Subcutaneous abdominal adipose tissue (tissue), 5 donors: ENCODE results near the gene VCAN.

ENCODE experiments used
- H3K27ac ChIP-seq: one replicate; pipeline ENCODE4 v1.7.0; 2013; ENCODE audit warnings: low read depth, mild to moderate bottlenecking, inconsistent platforms, low read length, moderate library complexity
- H3K27me3 ChIP-seq, 5 donors: one replicate each; pipeline ENCODE4 v1.7.0; 2013; ENCODE audit warnings: low read length in 5 of 5, inconsistent platforms in 1 of 5; ENCODE audit not compliant: control insufficient read depth in 5 of 5, insufficient read depth in 4 of 5
- H3K36me3 ChIP-seq, 5 donors: one replicate each; pipeline ENCODE4 v1.7.0; 2013; ENCODE audit warnings: low read length in 5 of 5; ENCODE audit not compliant: control insufficient read depth in 5 of 5, insufficient read depth in 5 of 5
- H3K4me1 ChIP-seq, 5 donors: one replicate each; pipeline ENCODE4 v1.7.0; 2013; ENCODE audit warnings: low read length in 5 of 5, mild to moderate bottlenecking in 3 of 5, moderate library complexity in 1 of 5; ENCODE audit not compliant: control insufficient read depth in 5 of 5, insufficient read depth in 5 of 5
- H3K4me3 ChIP-seq, 5 donors: one replicate each; pipeline ENCODE4 v1.7.0; 2013; ENCODE audit warnings: low read length in 5 of 5, low read depth in 1 of 5
- H3K9ac ChIP-seq, 5 donors: one replicate each; pipeline ENCODE4 v1.7.0; 2013; ENCODE audit warnings: low read length in 5 of 5, mild to moderate bottlenecking in 4 of 5, moderate library complexity in 3 of 5
- H3K9me3 ChIP-seq, 5 donors: one replicate each; pipeline ENCODE4 v1.7.0; 2013; ENCODE audit warnings: low read length in 5 of 5; ENCODE audit not compliant: control insufficient read depth in 5 of 5
- donor health status: healthy.
- donor health status: healthy.
- donor health status: healthy.
- donor health status: healthy.
- donor health status: healthy.

The VCAN gene

GRCh38 chr5:83590966-83591365, 119.4 kb downstream of the VCAN start:
- H3K9ac ChIP-seq = no peak overlapping the region
- no peak overlapping the region for H3K27ac ChIP-seq
- H3K4me3 ChIP-seq = no peak overlapping the region
- no peaks in the 10 kb centered on the region for H3K4me1 ChIP-seq
- H3K27me3 ChIP-seq = no peaks in the 10 kb centered on the region
- H3K9me3 ChIP-seq = no peaks in the 10 kb centered on the region
- no peaks in the 10 kb centered on the region for H3K36me3 ChIP-seq

DNA sequence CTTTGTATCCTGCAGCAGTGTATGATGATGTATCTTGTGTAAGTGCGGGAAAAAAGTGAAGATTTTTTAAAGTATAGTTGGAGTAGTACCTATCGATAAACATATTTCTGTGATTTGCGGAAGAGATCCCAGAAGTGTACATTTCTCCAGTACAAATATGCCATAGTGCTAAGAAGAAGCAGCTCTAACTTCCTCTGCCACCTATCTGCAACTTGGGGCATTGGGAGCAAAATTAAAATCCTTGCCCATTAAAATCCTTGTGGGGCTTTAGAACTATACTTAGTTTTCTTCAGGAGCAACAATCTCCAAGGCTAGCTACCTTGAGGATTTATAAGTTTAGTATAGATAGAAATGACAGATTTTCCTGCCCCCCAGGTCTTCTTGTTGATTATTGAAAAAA, 123.7 kb downstream of the VCAN start:
- Histone ChIP-seq H3K9me3 (no peaks in the 10 kb centered on the region), H3K27ac (no peak overlapping the region), H3K9ac (no peak overlapping the region), H3K4me3 (no peak overlapping the region), H3K4me1 (no peaks in the 10 kb centered on the region), H3K27me3 (no peaks in the 10 kb centered on the region), H3K36me3 (no peaks in the 10 kb centered on the region)

GRCh38 chr5:83608122-83608521, 136.6 kb downstream of the VCAN start:
- Histone ChIP-seq H3K27ac (no peak overlapping the region), H3K9me3 (peaks cover 0 to 4% (median 0%) of the 10 kb centered on the region in 5 donors), H3K27me3 (no peaks in the 10 kb centered on the region), H3K4me3 (no peak overlapping the region), H3K9ac (no peak overlapping the region), H3K4me1 (no peaks in the 10 kb centered on the region), H3K36me3 (no peaks in the 10 kb centered on the region)

DNA sequence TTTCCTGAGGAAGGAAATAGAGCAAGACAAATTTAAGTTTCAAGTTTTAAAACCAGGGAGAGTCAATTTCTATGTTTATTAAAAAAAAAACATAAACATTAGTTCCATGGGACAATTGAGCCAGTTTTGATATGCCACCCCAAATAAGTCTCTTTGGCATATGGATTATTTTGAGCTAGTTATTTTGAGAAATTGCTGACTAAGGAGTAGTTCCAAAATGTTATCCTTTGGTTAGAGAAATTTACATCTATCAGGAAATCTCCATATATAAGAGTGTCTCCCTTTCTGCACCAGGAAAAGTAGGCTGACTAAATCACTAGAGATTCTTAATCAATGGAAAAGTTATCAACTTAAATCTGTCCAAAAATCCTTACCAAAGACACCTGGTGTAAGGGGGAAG, 143.3 kb downstream of the VCAN start:
- Histone ChIP-seq H3K9me3 (peaks cover 0 to 19% (median 13%) of the 10 kb centered on the region in 5 donors), H3K27me3 (no peaks in the 10 kb centered on the region)

GRCh38 chr5:83628360-83628759, 156.8 kb downstream of the VCAN start:
- Histone ChIP-seq H3K36me3 (no peaks in the 10 kb centered on the region), H3K9ac (no peak overlapping the region), H3K27me3 (no peaks in the 10 kb centered on the region), H3K4me1 (no peaks in the 10 kb centered on the region), H3K27ac (no peak overlapping the region), H3K4me3 (no peak overlapping the region), H3K9me3 (peaks cover 0 to 2% (median 0%) of the 10 kb centered on the region in 5 donors)

More for the DNA sequence above, 143.3 kb downstream of the VCAN start:
- no peak overlapping the region for H3K9ac ChIP-seq
- H3K27ac ChIP-seq = no peak overlapping the region
- H3K4me3 ChIP-seq = peak overlapping the region in 1 of 5 donors; percentile 2
- H3K36me3 ChIP-seq = no peaks in the 10 kb centered on the region
- H3K4me1 ChIP-seq = no peaks in the 10 kb centered on the region
